Tibial nerve (tissue), 4 donors: Measurements from ENCODE around the gene FAXC. TPM values are rescaled to one million over a fixed set of nuclear protein-coding genes. Genes with fewer than 3 reads are reported as not detected.
"Not testable (repeated sequence)": the region's sequence is repeated elsewhere in the genome, so short reads cannot be mapped to it uniquely, and the experiment has no call there.

Experiments used
- DNase-seq, 2 donors: peaks; one replicate each; pipeline ENCODE4 v3.0.0-alpha.2; 2019; ENCODE audit warnings: low spot score in 2 of 2
- H3K27ac ChIP-seq, 4 donors: fragments of 200-600 bp; sonication (generic) in 3 of 4; one replicate each; pipeline ENCODE4 v1.5.1; 2017 to 2019; ENCODE audit warnings: mild to moderate bottlenecking in 1 of 4
- H3K27me3 ChIP-seq, 2 donors: fragments of 200-600 bp; sonication (generic) in 1 of 2; one replicate each; pipeline versions ENCODE4 v1.5.1 to v1.6.0; 2017 to 2019
- H3K36me3 ChIP-seq, 3 donors: fragments of 200-600 bp; sonication (generic); one replicate each; pipeline ENCODE4 v1.5.1; 2018 to 2019
- H3K4me1 ChIP-seq, 4 donors: fragments of 200-600 bp; sonication (generic) in 3 of 4; one replicate each; pipeline ENCODE4 v1.5.1; 2017 to 2019
- H3K4me3 ChIP-seq, 4 donors: fragments of 200-600 bp; sonication (generic) in 3 of 4; one replicate each; pipeline ENCODE4 v1.5.1; 2017 to 2019; ENCODE audit warnings: mild to moderate bottlenecking in 1 of 4, moderate library complexity in 1 of 4
- H3K9me3 ChIP-seq, 4 donors: fragments of 200-600 bp; sonication (generic) in 3 of 4; one replicate each; pipeline ENCODE4 v1.5.1; 2017 to 2019
- CTCF ChIP-seq, 5 experiments: fragments of 200-600 bp in 3 of 5; fragments of 450-650 bp in 2 of 5; sonication (generic) in 3 of 5; IDR thresholded peaks; one replicate each; pipeline ENCODE4 v1.5.1; 2016 to 2019; ENCODE audit warnings: antibody characterized with exemption in 5 of 5, mild to moderate bottlenecking in 3 of 5, moderate library complexity in 2 of 5
- EP300 ChIP-seq, 2 donors: sonication (generic); formaldehyde crosslinking; IDR thresholded peaks; one replicate each; pipeline ENCODE4 v1.6.1; 2017; ENCODE audit warnings: antibody characterized with exemption in 2 of 2, mild to moderate bottlenecking in 1 of 2
- POLR2A ChIP-seq, 2 donors: fragments of 450-650 bp; IDR thresholded peaks; one replicate each; pipeline ENCODE4 v1.6.1; 2017; ENCODE audit warnings: antibody characterized with exemption in 2 of 2, mild to moderate bottlenecking in 2 of 2, moderate library complexity in 2 of 2
- WGBS, 2 donors: methylation state at CpG; one replicate each; pipeline ENCODE4 v1.1.5; 2018; 5-methylcytosine and 5-hydroxymethylcytosine counted together
- total RNA-seq, 4 donors: library from RNA; depleted of rRNA; stranded (reverse); fragments of >200 nt; gene quantifications; one replicate each; pipeline ENCODE4 v1.1.0, GENCODE V29; 2016

The FAXC gene
- total RNA-seq, 4 donors from 2014 or later, result under 0.01 to 2.4 (median 0.44) TPM

- Histone ChIP-seq H3K27ac (no peak overlapping the region), H3K27me3 (no peaks in the 10 kb centered on the region), H3K4me3 (no peak overlapping the region), H3K9me3 (no peaks in the 10 kb centered on the region), H3K36me3 (no peaks in the 10 kb centered on the region), H3K4me1 (no peaks in the 10 kb centered on the region)
- WGBS, 2 donors, result 85 to 89% methylated on average over 5 of the region's 5 CpGs
- no peak for TF ChIP-seq POLR2A (IDR thresholded peaks at IDR 0.05)
- DNase-seq, result no peak
These were observed 7.5 kb downstream of the FAXC start for GRCh38 chr6:99341862-99342455.

- no peak overlapping the region for H3K27ac ChIP-seq
- DNase-seq, result no peak
- 48 to 58% methylated on average over 2 of the region's 2 CpGs for WGBS, 2 donors
- TF ChIP-seq CTCF (IDR thresholded peaks at IDR 0.05), result no peak
- TF ChIP-seq POLR2A (IDR thresholded peaks at IDR 0.05), result no peak
- H3K4me3 ChIP-seq, result no peak overlapping the region
- no peaks in the 10 kb centered on the region for H3K36me3 ChIP-seq
- no peaks in the 10 kb centered on the region for H3K27me3 ChIP-seq
- H3K4me1 ChIP-seq, result no peaks in the 10 kb centered on the region
- H3K9me3 ChIP-seq, result no peaks in the 10 kb centered on the region
These were observed 11.3 kb downstream of the FAXC start for GRCh38 chr6:99338188-99338587.

- H3K27me3 ChIP-seq, H3K27ac ChIP-seq, H3K4me1 ChIP-seq, H3K9me3 ChIP-seq, H3K36me3 ChIP-seq, DNase-seq, H3K4me3 ChIP-seq: not testable (repeated sequence)
- 79 to 83% methylated on average over 6 of the region's 6 CpGs for WGBS, 2 donors
These were observed 14.2 kb downstream of the FAXC start for GRCh38 chr6:99335298-99335697.

- Histone ChIP-seq H3K27ac (no peak overlapping the region), H3K4me3 (no peak overlapping the region), H3K36me3 (no peaks in the 10 kb centered on the region), H3K4me1 (no peaks in the 10 kb centered on the region), H3K27me3 (no peaks in the 10 kb centered on the region), H3K9me3 (no peaks in the 10 kb centered on the region)
- DNase-seq, result no peak
- 31 to 51% methylated on average over 2 of the region's 2 CpGs for WGBS, 2 donors
- TF ChIP-seq POLR2A (IDR thresholded peaks at IDR 0.05), result no peak
- peak in 2 of 5 experiments; percentile 24 to 30 for TF ChIP-seq CTCF (IDR thresholded peaks at IDR 0.05)
These were observed 14.8 kb downstream of the FAXC start for GRCh38 chr6:99334526-99335127.

- Histone ChIP-seq H3K4me1 (no peaks in the 10 kb centered on the region), H3K36me3 (no peaks in the 10 kb centered on the region), H3K9me3 (no peaks in the 10 kb centered on the region), H3K27ac (no peak overlapping the region), H3K4me3 (no peak overlapping the region), H3K27me3 (no peaks in the 10 kb centered on the region)
- TF ChIP-seq POLR2A (IDR thresholded peaks at IDR 0.05) (no peak), CTCF (IDR thresholded peaks at IDR 0.05) (no peak), EP300 (IDR thresholded peaks at IDR 0.05) (no peak)
- DNase-seq, result no peak
- whole genome bisulfite sequencing, 2 donors, result 89 to 91% methylated on average over 6 of the region's 6 CpGs
These were observed 16.4 kb downstream of the FAXC start for GRCh38 chr6:99333068-99333467.

GRCh38 chr6:99331531-99331930 is 17.9 kb downstream of the FAXC start:
- no peak for DNase-seq
- Histone ChIP-seq H3K36me3 (no peaks in the 10 kb centered on the region), H3K27me3 (no peaks in the 10 kb centered on the region), H3K4me1 (no peaks in the 10 kb centered on the region), H3K9me3 (no peaks in the 10 kb centered on the region), H3K4me3 (no peak overlapping the region), H3K27ac (no peak overlapping the region)
- no peak for TF ChIP-seq CTCF (IDR thresholded peaks at IDR 0.05)
- no peak for TF ChIP-seq POLR2A (IDR thresholded peaks at IDR 0.05)
- TF ChIP-seq EP300 (IDR thresholded peaks at IDR 0.05), result no peak
- WGBS, 2 donors, result 87 to 94% methylated on average over 3 of the region's 3 CpGs
